Left renal pelvis (tissue), 4 donors: Measurements from ENCODE around the gene CYP2A13. TPM values are rescaled to one million over a fixed set of nuclear protein-coding genes. Genes with fewer than 3 reads are reported as not detected.
A peak's percentile ranks its signal among the peaks of the same experiment; 100 is the strongest.
"Not testable (repeated sequence)": the region's sequence is repeated elsewhere in the genome, so short reads cannot be mapped to it uniquely, and the experiment has no call there.

ENCODE experiments used
- DNase-seq, 4 donors: peaks; one replicate each; pipeline ENCODE4 v3.0.0-alpha.2; 2013; ENCODE audit warnings: low read depth in 4 of 4, low spot score in 3 of 4
- polyA plus RNA-seq, 4 donors: library from polyadenylated mRNA; unstranded; fragments of 120-200 nt; gene quantifications; one replicate each; pipeline ENCODE4 v1.2.1, GENCODE V29; 2013; ENCODE audit not compliant: insufficient read length in 4 of 4

Gene CYP2A13
- polyA plus RNA-seq, 4 donors: not detected

GRCh38 chr19:41120929-41121911 is 33.0 kb downstream of the CYP2A13 start:
- DNase-seq: not testable (repeated sequence)

GRCh38 chr19:41122846-41123245 is 34.6 kb downstream of the CYP2A13 start:
- DNase-seq: not testable (repeated sequence)

DNA sequence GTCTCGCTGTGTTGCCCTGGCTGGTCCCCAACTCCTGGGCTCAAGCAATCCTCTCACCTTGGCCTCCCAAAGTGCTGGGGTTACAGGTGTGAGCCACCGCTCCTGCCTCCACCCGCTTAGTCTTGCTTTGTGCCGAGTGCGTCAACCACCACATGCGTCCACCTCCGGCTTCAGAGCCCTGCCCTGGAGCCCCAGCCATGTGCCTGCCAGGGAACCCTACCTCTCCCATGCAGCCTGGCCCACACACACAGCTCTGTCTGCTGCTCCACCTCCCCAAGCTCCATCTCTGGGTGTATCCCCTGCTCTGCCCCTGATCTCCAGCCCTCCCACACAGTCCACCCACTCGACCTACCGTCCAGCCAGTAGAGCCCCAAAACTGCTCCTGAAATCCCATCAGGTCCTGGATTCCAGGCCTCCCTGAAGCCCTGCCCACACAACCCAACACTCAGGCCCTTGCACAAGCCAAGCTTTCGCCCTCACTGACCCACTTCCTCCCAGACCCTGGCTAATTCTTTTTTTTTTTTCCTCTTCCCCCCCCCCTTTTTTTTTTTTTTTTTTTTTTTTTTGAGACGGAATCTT is 35.6 kb downstream of the CYP2A13 start:
- no peak for DNase-seq

GRCh38 chr19:41126765-41127203 is 38.5 kb downstream of the CYP2A13 start:
- not testable (repeated sequence) for DNase-seq

GRCh38 chr19:41127362-41127761 is 39.1 kb downstream of the CYP2A13 start:
- not testable (repeated sequence) for DNase-seq

DNA sequence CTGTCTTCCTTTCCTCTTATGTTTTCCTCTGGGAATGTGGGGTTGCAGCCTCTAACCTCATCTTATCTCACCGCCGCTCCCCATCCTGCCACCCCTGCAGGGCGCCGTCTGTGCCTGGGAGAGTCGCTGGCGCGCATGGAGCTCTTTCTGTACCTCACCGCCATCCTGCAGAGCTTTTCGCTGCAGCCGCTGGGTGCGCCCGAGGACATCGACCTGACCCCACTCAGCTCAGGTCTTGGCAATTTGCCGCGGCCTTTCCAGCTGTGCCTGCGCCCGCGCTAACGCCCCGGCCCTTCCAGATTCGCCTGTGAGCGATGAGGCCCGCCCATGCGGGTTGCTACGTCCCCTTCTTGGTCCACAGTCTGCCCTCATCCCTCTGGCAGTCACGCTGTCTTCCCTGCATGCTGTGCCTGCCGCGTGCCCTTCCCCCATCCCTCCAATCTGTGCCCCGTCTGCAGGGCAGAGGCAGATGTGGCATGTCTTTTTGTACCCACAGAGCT is 39.6 kb downstream of the CYP2A13 start:
- peak in 1 of 4 donors; percentile 39 for DNase-seq

GRCh38 chr19:41128692-41129091 is 40.4 kb downstream of the CYP2A13 start:
- DNase-seq: no peak

DNA sequence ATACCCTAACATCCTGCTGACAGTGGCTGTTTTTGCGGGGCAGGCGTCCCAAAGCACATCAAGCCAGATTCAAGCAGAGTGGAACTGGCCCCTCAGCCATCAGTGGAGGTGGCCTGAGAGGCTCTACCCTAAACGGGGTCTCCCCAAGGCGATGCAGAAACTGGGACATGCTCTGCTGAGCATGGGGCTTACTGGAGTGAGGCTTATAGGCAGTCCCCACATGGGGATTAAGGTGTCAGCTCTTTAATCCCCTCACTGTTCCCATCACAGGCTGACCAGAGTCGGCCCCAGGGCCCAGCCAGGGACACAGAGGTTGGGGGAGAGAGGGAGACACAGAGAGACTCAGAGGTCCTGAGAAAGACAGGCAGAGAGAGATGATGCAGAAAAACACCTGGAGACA is 42.9 kb downstream of the CYP2A13 start:
- DNase-seq: no peak

GRCh38 chr19:41133260-41133659 is 45.0 kb downstream of the CYP2A13 start:
- DNase-seq: no peak

DNA sequence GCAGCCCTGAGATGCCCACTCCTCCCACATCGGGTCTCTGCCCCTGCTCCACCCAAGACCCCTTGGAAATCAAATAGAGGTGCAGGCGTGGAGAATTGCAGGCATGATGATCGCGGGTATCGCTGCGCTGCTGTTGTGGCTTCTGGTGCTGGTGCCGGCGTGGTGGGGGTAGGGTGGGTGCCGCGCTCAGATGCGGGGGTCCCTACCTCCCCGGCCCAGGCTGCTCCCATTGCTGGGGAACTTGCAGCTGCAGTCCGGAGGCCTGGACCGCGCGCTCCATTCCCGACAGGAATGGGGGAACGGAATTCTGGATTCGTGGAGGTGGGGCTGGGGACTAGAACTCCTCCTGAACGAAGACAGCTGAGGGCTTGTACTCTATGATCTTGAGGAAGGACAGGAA is 46.4 kb downstream of the CYP2A13 start:
- DNase-seq: no peak

- DNase-seq: peak; percentile 27 to 38 (median 34)
Observed at GRCh38 chr19:41135390-41136384, 47.4 kb downstream of the CYP2A13 start.

GRCh38 chr19:41136636-41137455 is 48.6 kb downstream of the CYP2A13 start:
- DNase-seq: no peak

DNA sequence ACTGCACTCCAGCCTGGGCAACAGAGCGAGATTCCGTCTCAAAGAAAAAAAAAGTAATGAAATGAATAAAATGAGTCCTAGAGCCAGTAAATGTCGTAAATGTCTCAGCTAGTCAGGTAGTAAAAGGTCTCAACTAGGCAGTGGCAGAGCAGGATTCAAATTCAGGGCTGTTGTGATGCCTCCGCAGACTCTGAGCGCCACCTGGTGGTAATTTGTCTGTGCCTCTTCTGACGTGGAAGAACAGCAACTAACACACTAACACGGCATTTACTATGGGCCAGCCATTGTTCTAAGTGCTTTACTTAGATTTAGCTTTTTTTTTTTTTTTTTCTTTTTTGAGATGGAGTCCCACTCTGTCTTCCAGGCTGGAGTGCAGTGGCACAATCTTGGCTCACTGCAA is 56.2 kb downstream of the CYP2A13 start:
- peak in 1 of 4 donors; percentile 12 for DNase-seq

Other genes starting within 250 kb of the CYP2A13 start
- gene CYP2A6, start 238.0 kb upstream of the CYP2A13 start, polyA plus RNA-seq: under 1 TPM in 1 of 4 donors, not detected in 3; 0.24 TPM
- under 1 TPM in 1 of 4 donors, not detected in 3; 0.87 TPM for gene CYP2A7, start 206.2 kb upstream of the CYP2A13 start, polyA plus RNA-seq
- 1 to 10 TPM in 3 of 4 donors, not detected in 1; 2.1 to 3.5 (median 2.8) TPM for gene CYP2B6, start 97.2 kb upstream of the CYP2A13 start, polyA plus RNA-seq
- gene CYP2F1, start 26.0 kb downstream of the CYP2A13 start, polyA plus RNA-seq: under 1 TPM in 1 of 4 donors, not detected in 3; 0.38 TPM
- gene CYP2S1, start 104.8 kb downstream of the CYP2A13 start, polyA plus RNA-seq: under 1 TPM; 0.25 to 0.76 (median 0.46) TPM
- gene AXL, start 130.8 kb downstream of the CYP2A13 start, polyA plus RNA-seq: 10 to 100 TPM; 30.0 to 55.5 (median 35.7) TPM
- gene HNRNPUL1, start 175.9 kb downstream of the CYP2A13 start, polyA plus RNA-seq: 100 to 1,000 TPM; 188 to 209 (median 204) TPM
- gene CCDC97, start 221.7 kb downstream of the CYP2A13 start, polyA plus RNA-seq: 10 to 100 TPM; 30.6 to 35.1 (median 33.3) TPM